Medulla oblongata (tissue), 1 donor: ENCODE data around the gene TIPRL.
"Not testable (repeated sequence)": the region's sequence is repeated elsewhere in the genome, so short reads cannot be mapped to it uniquely, and the experiment has no call there.

Experiments used
- DNase-seq: peaks from one replicate; pipeline ENCODE4 v3.0.0-alpha.2; 2015; ENCODE audit errors: extremely low spot score

TIPRL gene

DNA sequence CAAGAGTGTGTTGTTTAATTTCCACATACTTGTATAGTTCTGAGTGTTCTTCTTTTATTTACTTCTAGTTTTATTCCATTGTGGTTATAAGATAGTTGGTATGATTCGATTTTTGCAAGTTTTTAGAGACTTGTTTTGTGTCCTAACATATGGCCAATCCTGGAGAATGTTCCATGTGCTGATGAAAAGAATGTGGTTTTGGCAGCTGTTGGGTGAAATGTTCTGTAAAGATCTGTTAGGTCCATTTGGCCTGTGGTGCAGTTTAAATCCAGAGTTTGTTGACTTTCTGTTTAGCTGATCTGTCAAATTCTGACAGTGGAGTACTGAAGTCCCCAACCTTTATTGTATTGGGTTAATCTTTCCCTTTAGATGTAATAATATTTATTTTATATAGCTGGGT, 19.5 kb upstream of the TIPRL start:
- no peak for DNase-seq

GRCh38 chr1:168159979-168160378, 18.8 kb upstream of the TIPRL start:
- DNase-seq: no peak

DNA sequence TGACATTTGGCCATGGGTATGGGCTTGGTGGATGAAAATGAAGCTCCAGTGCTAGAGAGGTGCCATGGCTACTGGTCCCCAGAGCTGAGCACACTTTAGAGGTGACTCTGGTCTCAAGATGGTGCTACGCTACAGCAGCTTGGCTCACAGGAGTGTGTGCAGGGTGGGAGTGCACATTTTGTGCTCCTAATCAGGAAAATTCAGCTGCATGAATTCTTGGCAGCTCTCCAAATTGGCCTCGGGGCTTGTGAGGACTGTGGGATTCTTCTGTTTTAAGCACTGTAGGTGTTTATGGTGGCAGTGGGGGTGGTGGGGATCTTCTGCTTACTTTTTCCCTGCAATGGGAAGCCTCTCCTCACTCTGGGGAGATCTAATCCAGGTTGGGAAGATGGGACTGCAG, 17.3 kb upstream of the TIPRL start:
- no peak for DNase-seq

DNA sequence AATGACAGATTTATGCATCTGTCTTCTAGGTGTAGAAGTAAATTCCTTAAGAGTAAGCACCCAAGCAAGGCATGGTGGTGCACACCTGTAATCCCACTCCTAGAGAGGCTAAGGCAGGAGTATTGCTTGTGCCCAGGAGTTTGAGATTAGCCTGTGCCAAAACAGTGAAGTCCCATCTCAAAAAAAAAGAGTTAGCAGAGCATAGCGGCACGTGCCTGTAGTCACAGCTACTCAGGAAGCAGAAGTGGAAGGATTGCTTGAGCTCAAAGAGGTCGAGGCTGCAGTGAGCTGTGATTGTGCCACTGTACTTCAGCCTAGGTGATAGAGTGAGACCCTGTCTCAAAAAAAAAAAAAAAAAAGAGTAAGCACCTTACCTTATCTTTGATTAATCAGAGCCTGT, 15.1 kb upstream of the TIPRL start:
- DNase-seq: no peak

DNA sequence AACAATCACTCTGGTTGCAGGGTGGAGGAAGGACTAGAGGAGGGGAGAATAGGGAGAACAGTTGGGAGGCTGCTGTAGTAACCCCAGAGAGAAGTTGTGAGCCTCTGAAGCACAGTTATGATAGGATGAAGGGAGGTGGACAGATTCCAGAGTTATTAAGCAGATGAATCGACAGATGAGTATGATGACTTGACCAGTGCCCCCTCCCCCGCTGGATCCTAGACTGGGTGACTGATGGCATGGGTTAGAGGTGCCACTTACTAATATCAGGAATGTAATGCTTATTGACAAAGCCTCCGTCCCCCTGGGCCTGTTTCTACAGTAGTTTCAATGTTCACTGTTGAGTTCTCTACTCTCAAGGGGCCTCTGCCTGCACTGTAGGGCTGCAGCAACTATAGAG, 14.0 kb upstream of the TIPRL start:
- no peak for DNase-seq

GRCh38 chr1:168167806-168168205, 11.0 kb upstream of the TIPRL start:
- no peak for DNase-seq

DNA sequence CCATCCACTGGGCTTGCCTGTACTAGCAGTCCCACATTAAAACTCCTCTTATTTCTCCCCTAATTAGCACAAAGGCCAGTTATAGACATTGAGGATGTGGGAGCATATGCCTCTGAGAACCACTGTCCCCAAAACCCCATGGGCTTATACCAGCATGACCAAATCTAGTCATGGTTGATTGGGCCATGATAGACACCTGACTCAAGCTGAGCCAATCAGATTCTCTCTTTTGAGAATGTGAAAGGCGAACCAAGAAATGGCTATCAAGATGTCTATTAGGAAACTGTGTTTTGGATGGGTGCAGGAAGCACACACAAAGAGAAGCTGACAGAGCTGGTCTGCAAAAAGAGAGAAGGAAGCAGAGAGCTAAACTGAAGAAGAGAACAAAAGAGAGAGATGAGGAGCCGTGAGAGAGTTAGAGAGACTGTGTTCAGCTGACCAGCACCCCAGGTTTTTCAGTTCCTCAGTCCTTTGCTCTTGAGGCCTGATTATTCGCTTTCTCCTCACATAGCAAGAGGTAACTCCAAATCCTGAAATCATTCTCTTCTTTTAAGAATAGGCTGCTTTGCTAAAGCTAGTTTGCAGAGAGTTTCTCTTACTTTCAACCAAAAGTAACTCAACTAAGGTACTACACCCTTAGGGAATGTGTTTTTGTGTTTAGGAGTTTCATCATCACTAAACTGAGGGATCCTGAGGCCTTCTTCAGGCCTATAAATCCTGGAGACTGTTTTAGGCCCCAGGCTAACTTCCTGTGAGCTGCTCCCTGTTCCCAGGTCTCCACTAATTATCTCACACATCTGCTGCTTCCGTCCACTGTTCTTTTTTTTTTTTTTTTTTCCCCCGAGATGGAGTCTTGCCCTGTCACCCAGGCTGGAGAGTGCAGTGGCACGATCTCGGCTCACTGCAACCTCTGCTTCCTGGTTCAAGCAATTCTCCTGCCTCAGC, 7.9 kb upstream of the TIPRL start:
- no peak for DNase-seq

DNA sequence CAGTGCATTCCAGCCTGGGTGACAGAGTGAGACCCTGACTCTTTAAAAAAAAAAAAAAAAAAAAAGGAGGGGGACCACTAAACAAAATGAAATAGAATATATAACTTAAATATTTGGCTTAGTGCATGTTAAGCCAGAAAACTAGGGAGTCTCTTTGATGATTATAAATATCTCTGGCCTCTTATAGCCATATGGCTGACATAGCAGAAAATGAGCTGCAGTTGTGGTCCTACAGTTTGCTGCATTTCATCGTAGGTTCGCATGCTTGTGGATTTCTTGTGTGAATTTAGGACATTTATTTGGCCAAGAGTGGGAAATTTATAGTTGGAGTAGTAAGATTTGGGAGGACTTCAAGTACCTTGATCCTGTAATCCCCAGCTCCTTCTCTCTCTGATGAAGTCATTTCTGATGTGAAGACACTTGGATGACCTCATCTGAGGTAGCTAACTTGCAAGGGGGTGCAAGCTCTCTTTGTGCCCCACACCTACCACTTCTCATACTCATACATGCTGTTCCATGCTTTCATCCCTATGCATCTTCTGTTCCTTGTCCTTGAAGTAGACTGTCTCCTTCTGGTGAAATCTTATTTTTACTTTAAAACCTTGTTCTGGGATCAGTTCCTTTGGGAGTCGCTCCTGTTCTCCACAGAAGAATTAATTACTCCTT, 6.4 kb upstream of the TIPRL start:
- no peak for DNase-seq

DNA sequence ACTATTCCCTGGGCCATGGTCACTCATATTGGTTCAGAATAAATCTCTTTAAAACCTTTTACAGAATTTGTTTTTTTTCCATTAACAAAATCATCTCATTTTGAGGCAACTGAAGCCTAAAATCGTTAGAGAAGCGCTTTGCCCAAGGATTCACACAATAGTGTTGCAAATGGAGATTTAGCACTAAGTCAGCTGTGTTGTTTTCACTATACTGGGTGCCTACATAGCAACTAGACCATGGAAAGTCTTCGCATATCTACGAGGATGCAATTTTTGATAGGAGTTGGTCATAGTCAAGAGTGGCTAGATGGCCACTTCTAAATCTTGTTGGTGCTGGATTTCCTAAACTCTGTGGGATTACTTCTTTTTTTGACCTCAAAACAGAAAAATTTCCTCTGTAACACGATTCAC, 530 bp upstream of the TIPRL start:
- no peak for DNase-seq

GRCh38 chr1:168179438-168180147, 831 bp downstream of the TIPRL start:
- DNase-seq: peak; percentile 21

DNA sequence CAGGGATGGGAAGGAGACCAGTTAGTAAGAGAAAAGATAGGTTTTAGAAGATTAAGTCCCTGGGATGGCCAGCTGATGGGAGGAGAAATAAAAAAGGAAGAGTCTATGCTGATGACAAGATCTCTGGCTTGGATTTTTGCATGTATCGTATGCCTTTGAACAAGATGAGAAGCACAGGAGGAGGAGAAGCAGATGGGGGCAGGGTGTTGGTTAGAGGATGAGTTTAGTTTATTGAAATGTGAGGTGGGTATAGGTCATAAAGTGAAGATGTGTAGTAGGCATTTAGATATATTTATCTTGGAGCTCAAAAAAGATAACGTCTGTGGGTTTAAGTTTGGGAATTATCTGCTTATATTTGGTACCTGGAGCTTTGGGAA, 1.4 kb downstream of the TIPRL start:
- DNase-seq: peak; percentile 8

DNA sequence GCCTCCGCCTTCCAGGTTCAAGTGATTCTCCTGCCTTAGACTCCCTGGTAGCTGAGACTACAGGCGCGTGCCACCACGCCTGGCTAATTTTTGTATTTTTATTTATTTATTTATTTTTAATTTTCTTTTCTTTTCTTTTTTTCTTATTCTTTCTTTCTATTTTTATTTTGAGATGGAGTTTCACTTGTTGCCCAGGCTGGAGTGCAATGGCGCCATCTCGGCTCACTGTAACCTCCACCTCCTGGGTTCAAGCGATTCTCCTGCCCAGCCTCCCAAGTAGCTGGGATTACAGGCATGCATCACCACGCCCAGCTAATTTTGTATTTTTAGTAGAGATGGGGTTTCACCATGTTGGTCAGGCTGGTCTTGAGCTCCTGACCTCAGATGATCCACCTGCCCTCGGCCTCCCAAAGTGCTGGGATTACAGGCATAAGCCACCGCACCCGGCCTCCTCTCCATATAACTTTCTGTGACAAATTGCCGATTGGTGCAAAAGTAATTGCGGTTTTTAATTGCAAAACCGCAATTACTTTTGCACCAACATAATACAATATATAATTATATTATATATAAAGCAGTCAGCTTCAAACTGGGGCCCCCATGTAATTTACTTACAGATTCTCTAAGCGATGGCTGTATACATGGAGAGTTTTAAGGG, 2.4 kb downstream of the TIPRL start:
- DNase-seq: not testable (repeated sequence)

DNA sequence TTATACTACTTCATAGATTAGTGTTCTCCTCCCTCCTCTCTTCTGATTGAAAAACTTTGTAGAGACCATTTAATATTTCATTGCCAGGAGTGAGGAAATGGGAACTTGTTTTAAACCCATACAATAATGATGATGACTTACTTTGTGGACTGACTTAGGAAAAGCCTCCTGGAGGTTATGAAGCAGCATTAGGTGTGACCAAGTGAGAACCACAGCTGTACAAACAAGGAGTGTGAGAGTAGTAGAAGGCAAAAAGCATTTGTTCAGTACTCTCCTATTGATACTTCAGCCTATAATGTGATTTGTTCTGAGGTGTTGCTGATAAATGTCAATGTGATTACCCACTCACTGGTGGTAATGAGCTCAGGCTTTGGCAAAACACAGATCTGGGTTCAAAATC, 8.4 kb downstream of the TIPRL start:
- DNase-seq: no peak

DNA sequence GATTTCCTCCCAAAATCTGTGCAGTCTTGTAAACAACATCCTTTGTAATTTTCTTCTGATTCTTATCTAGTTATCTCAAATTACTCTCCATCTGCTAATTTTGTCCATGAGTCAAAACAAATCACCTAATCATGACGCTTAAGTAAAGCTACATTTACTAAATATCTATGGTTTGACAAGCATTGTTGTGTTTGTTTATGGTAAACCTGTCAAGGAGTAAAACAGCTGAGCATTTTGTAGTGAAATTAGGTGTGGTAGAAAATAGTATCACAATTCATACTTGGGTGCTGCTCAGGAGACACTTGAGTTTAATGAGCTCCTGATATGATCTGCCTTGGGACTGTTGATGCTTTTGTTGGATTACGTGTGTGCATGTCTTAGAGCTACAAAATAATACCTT, 11.6 kb downstream of the TIPRL start:
- no peak for DNase-seq

- DNase-seq: no peak
Measured at GRCh38 chr1:168195199-168196135, 16.7 kb downstream of the TIPRL start.

DNA sequence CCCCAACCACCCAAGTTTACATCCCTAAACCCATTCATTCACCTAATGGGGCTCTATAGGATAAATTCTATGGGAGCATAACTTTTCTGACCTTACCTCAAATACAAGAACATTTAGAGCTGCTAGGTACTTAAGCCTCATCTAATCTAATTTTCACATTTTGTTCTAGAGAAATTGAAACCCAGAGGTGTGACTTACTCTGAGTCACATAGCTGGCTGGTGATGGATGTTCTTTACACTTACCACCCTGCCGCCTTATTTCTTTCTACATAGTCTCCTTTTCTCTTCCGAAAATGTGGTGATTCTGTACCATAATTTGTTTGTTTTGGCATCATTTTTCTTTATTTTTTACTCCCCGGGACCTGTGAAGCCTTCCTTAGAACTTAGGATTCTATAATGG, 20.3 kb downstream of the TIPRL start:
- DNase-seq: no peak

DNA sequence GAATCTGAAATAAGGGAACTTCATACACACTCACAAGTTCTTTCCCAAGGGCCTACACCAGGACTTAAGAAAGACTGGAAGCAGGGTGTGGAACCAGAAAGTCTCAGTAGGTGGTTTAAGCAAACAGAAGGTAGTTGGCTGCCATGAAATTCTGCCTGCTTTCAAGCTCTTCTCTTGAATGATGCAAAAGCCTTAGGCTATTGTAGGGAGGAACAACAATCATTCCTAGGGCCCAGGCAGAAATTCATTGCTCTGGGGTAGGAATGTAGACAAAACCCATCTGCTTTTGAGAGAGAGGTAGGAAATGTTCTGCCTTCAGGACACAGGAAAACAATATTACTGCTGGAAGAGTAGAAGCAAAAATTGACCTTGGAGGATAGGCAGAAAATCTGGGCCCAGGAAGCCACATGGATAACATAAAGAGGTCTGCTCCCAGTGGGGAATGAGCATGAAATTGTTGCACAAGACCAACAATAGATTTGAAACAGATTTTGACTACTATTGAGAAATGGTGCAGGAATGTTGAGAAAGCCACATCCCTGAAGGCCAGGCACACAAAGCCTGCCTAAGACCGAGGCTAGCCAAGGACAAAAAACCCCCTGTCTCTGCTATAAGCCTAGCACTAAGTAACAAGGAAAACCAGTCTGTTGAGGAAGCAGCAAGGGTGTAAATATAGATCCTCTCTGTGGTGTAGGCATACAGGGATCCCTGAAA, 24.3 kb downstream of the TIPRL start:
- DNase-seq: no peak

- no peak for DNase-seq
Measured at GRCh38 chr1:168206111-168206510, 27.3 kb downstream of the TIPRL start.

GRCh38 chr1:168207673-168208072, 28.9 kb downstream of the TIPRL start:
- DNase-seq: not testable (repeated sequence)

DNA sequence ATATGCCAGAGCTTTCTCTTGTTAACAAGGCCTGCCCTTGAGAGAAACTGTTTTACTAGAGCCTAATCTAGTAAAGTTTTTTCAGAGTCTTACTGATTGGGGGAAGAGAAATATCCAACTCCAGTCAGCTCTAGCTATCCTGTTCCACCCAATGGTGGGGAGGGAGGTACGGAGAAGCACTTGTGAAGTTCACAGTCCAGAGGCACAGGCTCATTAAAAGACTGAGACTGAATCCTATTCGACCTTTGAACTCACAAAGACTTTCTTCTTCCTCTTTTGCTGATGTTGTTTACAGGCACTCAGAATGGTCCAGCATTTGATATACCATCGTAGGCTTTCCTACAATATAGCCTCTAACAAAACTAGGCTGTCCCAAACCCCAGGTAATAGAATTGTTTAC, 31.6 kb downstream of the TIPRL start:
- no peak for DNase-seq
